Measurements from ENCODE around the gene CFAP43.
A peak's percentile ranks its signal among the peaks of the same experiment; 100 is the strongest.

CFAP43 gene

DNA sequence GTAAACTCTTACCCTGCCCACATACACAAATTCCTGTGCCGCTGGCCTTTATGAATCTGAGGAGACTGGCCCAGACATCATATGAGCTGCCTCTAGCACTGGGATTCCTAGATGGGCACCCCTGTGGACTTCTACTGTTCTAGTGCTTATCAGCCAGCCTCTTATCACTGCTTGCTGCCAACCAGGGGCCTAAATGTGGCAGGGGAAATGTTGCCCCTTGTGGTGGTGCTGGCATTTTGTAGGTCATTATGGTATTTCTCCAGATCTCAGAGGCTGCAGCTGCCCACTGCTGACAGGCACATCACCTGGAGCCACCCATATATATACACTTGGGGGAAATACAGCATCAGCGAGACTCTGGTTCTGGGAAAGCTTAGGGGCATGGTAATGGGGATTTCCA, 104.8 kb downstream of the CFAP43 start:
- no peak for DNase-seq

GRCh38 chr10:104123397-104123796, 108.8 kb downstream of the CFAP43 start:
- DNase-seq = no peak

DNA sequence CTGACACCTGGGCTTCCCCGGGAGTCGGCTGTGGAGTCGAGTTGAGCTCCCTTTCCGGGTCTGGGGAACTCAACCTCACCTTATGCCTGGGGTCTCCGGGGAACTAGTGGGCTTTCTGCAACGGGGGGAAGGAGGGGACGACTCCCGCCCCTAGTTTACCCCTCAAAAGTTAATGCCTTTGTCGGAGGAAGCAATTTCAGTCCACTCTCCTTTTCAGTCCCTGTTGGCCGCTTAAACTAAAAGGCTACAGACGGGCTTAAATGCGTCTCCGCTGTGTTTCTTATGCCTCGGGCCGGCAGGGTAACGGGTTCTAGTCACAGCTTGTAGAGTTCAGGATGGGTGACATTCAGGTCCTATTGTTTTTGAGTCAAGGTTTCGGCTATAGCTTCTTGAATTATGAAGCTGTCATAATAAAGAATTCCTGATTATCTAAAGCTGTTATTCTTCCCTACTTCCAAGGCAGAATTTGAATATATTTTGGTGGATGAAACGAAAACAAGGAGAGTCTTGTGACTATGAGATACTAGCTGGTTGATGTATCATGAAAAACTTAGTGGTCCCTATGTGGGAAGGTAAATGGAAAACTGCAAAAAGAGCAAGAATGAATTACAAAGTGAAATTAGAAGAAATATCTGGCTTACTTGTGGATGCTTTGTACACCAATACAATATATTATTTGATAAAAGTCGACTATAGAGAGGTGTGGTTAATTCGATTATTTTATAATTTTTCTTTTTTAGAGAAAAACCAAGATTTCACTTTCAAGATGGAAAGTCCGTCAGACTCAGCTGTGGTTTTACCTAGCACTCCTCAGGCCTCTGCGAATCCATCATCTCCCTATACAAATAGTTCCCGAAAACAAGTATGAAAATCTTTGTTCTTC, 109.7 kb downstream of the CFAP43 start:
- no peak for DNase-seq

GRCh38 chr10:104121485-104122224, 110.5 kb downstream of the CFAP43 start, which contains the start of gene SFR1:
SFR1 (plus strand) TSS chr10:104122171; CDS start chr10:104122184, 13 bp downstream.
- peak; percentile 90 for DNase-seq

- peak; percentile 52 for DNase-seq
Measured at GRCh38 chr10:104120903-104121484, 111.2 kb downstream of the CFAP43 start.

- DNase-seq = no peak
Measured at GRCh38 chr10:104120512-104120902, 111.7 kb downstream of the CFAP43 start.

DNA sequence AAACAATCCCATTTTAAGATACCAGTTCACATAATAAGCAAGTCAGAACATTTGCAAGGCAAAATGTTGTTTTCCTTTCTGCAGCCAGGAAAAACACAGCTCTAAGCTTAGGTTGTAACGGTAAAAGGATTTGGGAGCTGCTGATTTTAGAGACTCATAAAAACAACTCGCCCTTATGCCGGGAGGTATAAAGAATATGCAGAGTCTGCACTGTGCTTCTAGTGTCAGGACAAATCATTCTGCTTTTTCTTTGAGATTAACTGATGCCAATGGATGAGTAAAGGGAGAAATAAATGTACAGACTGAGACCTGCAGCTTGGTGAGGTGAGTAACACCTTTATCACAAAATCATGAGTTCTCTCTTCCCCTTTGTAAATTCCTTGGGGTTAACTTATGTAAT, 112.2 kb downstream of the CFAP43 start:
- no peak for DNase-seq

DNA sequence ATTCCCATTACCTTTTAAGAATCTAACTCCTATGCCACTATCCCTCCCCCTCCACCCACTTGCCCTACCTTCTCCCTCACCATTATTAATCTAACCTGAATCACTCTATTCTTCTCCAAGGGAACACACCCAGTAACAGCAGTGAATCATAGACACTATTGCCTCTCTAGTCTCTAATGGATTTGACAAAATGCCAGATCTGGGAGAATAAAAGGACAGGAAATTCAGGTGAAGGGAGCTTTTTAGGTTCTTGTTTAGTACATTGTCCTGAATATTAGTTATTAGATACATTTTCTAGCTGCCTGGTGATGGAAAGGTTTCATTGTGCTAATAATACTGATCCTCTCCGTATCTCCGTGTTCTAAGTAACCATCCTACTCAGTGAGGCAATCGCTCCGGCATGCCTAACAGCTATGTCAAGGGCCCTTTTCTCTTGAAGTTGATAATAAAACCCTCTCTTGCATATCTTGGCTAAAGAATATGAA, 114.3 kb downstream of the CFAP43 start:
- no peak for DNase-seq

- no peak for DNase-seq
Measured at GRCh38 chr10:104113376-104113956, 118.7 kb downstream of the CFAP43 start.

- DNase-seq = no peak
Measured at GRCh38 chr10:104109908-104110662, 122.1 kb downstream of the CFAP43 start.

GRCh38 chr10:104104926-104105325, 127.2 kb downstream of the CFAP43 start:
- DNase-seq = no peak

DNA sequence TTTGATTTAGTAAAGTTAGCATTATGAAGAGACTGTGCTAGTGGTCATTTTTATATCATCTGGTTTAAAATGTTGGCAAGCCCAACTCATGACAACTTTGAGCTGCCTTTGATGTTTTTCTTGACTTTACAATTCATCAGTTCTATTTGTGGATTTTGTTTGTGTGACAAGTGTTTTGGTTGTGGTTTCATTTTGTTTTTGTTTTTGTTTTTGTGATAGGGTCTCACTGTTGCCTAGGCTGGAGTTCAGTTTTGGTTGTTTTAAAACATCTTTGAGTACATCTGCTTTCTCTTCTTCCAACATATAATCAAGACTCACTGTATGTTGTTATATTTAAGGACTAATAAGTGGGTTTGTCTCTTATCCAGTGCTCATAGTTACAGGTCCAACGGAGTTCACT, 127.7 kb downstream of the CFAP43 start:
- DNase-seq = no peak

DNA sequence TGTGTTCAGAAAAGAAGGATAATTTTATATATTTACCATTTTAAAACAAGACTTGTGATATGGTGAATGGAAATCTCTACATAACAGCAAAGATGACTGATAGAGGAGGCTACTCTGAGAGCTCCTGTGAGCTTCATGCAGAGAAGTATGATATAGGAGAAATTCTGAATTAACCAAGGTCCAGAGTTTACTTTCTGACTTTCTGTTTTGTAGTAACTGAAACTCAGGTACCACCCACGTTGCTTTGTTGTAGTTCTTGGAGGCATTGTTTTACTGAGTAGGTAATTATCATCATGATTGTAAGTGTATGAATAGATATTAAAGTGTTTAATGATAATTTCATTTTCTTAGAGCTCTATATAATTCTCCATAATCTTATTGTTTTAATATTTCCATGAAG, 128.2 kb downstream of the CFAP43 start:
- DNase-seq = no peak

GRCh38 chr10:104101902-104102301, 130.3 kb downstream of the CFAP43 start:
- DNase-seq = no peak

DNA sequence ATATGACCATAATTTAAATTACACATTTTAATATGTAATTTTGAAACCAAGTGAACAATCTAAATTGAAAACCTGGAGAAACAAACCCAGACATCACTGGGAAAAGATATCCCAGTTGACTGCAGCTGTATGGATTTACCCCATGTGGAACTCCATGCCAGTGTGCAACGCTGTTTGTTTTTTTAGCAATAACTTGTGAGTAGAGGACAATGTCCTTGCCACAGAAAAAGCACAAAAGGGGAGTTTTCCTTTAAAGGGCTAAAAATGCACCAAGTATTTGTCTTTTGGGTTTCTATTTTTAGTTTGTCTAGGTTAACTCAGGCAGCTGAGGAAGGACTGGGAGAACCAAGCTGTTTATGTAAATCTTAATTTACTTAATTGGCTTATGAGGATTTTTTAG, 131.4 kb downstream of the CFAP43 start:
- DNase-seq = no peak

DNA sequence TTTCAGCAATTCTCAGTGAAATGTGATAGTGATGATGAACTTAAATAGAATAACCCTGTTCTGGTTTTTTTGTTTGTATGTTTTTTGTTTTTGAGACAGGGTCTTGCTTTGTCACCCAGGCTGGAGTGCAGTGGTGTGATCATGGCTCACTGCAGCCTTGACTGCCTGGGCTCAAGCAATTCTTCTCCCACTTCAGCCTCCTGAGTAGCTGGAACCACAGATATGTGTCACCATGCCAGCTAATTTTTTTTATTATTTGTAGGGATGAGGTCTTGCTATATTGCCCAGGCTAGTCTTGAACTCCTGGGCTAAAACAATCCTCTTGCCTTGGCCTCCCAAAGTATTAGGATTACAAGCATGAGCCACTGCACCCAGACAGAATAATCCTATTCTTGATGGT, 132.2 kb downstream of the CFAP43 start:
- DNase-seq = no peak

- no peak for DNase-seq
Measured at GRCh38 chr10:104099269-104099668, 132.9 kb downstream of the CFAP43 start.

DNA sequence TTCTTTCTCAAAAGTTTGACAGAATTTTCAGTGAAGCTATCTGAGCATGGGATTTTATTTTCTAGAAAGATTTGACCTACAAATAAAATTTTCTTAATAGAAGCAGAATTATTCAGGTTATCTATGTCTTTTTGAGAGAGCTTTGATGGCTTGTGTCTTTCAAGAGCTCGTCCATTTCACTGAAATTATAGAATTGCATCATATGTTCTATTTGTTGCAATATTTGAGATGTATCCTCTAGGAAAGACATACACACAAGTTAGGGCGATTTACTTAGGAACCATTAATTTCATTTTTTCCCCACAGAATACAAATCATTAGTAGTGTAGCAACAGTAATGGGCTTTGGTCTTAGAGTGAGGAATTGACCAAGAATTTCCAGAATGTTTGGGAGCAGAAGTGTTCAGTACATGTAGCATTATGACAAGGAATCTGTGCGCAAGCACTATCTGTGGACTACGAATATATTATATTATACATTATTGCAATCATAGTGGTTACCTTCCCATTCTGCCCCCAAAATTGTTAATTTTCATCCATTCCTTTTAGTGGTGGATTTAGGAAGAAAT, 133.7 kb downstream of the CFAP43 start:
- no peak for DNase-seq

- DNase-seq = no peak
Measured at GRCh38 chr10:104096692-104097091, 135.5 kb downstream of the CFAP43 start.

- no peak for DNase-seq
Measured at GRCh38 chr10:104092749-104093148, 139.4 kb downstream of the CFAP43 start.

- DNase-seq = no peak
Measured at GRCh38 chr10:104090611-104091010, 141.6 kb downstream of the CFAP43 start.

DNA sequence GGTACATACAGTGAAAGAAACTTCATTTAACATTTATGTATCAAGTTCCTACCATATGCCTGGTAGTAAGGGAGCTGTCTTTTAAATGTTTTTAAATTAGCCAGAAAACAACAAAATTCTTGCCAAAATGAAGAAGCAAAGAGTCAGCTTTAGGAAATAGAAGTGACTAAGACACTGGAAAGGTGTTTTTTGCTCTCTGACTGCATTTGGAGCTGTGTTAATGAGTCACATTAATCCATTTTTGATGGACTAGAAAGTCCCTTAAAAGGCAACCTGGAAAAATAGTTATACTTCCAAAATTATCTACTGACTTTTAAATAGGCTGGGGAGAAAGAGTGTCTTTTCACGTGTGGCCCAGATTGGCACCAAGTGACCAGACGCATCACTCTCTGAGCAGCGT, 142.5 kb downstream of the CFAP43 start:
- no peak for DNase-seq

All from DMS 273 treated with DMSO at 0.1 percent for 48 hours (cell line).